Esophagus squamous epithelium (tissue), 4 donors: ENCODE data around the gene RSPH1.

Source experiments
- CTCF ChIP-seq, 6 experiments: fragments of 450-650 bp in 4 of 6; fragments of 200-600 bp in 2 of 6; sonication (generic) in 2 of 6; IDR thresholded peaks; one replicate each; pipeline ENCODE4 v1.5.1; 2016 to 2019; ENCODE audit warnings: antibody characterized with exemption in 6 of 6, mild to moderate bottlenecking in 4 of 6, moderate library complexity in 4 of 6
- POLR2A ChIP-seq, 4 donors: fragments of 450-650 bp; IDR thresholded peaks; one replicate each; pipeline ENCODE4 v1.6.1; 2017; ENCODE audit warnings: antibody characterized with exemption in 4 of 4, mild to moderate bottlenecking in 4 of 4, moderate library complexity in 3 of 4

GRCh38 chr21:42518626-42519025 is 22.6 kb upstream of the RSPH1 start:
- TF ChIP-seq CTCF (IDR thresholded peaks at IDR 0.05) = no peak
- TF ChIP-seq POLR2A (IDR thresholded peaks at IDR 0.05) = no peak
